ENCODE data around the gene ACAD9. TPM values are rescaled to one million over a fixed set of nuclear protein-coding genes. Genes with fewer than 3 reads are reported as not detected.

ACAD9 gene
- total RNA-seq, 1 donor from 2014 or later = 48.9 TPM

DNA sequence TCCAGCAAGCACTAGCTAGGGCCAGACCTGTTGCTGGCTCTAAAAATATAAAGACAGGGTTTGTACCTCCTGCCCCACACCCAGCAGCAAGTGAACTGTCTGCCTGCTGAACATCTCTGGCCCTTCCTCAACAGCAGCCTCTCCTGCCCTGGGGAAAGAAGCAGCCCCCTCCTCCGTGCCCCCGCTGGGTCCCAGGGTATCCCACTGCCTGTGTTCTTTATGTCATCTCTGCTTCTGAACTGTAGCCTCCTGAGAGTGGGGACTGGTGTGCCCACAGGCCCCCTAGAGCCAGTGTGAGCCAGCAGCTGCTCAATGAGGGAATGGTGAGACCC lies 54.5 kb downstream of the ACAD9 start:
- no peak for DNase-seq (ENCODE audit: low read depth)

- no peak for DNase-seq (ENCODE audit: low read depth)
These were observed 56.5 kb downstream of the ACAD9 start for GRCh38 chr3:128935922-128936321.

GRCh38 chr3:128936341-128936740 lies 56.9 kb downstream of the ACAD9 start:
- DNase-seq (ENCODE audit: low read depth) = no peak

- no peak for DNase-seq (ENCODE audit: low read depth)
These were observed 60.8 kb downstream of the ACAD9 start for GRCh38 chr3:128940252-128940651.

DNA sequence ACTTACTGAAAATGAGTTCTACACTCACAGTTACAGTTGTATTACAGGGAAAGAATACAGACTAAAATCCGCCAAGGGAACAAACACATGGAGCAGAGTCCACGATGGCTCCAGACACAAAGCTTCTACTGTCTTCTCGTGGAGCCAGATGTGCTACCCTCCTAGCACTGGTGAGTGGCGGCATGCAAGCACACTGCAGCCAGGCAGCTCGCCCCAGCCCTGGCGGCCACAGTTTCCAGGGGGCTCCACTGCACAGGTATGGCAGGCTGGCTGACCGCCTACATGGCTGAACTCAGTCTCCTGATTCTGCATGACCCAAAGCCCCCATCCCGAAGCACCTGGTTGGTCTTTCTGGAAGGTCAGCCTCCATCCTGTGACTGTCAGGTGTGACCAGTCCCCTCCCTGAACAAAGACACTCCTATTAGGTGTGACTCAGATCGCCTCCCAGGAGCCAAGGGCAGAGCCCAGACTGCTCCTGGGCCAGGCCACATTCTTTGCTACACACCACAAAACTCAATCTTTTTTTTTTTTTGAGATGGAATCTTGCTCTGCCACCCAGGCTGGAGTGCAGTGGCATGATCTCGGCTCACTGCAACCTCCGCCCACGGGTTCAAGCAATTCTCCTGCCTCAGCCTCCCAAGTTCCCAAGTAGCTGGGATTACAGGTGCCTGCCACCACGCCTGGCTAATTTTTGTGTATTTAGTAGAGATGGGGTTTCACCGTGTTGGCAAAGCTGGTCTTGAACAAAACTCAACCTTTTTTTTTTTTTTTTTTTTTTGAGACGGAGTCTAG lies 62.9 kb downstream of the ACAD9 start:
- DNase-seq (ENCODE audit: low read depth) = peak; percentile 42

DNA sequence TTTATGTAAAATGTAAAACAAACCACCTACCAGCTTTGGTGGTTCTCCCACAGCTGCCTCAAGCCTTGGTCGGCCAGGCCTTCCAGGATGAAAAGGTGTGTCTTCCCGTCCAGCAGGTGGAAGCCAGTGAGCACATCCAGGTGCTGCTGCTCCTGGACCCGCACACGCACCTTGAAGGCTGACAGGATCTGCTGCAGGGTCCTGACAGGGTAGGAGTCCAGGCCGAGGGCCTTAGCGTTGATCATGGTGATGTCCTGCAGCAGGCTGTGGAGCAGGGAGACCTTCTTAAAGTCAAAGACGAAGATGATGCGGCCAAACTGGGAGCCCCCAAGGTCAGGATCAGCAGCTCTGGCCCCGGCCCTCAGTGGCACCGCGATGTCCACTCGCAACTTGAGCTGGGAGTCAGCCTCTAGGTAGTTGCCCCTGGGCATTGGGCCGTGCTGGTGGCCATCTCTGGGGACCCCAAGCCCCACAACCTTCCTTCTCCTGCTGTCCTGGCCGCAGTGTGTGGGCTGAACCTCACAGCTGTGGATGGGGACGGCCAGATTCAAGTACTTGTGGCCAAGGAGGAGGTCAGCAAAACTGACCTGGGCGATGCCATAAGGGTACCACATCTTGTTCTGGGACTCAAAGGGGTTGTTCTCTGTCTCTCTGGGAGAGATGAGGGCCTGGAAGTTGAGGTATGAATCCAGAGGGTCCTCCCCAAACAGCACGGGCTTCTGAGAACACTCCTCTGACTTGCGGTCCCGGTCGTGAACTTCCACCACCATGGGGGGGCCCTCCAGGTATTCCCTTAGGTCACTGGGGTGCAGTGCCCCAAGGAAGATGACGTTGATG lies 65.8 kb downstream of the ACAD9 start:
- DNase-seq (ENCODE audit: low read depth) = no peak

DNA sequence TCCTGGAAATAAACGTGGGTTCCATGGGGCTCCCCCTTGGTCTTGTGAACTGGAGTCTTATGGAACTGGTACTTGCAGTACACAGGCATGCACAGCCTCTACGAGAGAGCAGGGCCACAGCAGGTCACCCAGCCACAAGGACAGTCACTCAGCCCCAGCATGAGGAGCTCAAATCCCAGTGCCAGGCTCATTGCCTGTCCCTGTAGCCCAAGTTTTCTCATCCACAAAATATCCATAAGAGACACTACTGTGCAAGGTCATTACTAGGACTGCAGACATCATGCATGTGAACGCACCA lies 66.4 kb downstream of the ACAD9 start:
- no peak for DNase-seq (ENCODE audit: low read depth)

DNA sequence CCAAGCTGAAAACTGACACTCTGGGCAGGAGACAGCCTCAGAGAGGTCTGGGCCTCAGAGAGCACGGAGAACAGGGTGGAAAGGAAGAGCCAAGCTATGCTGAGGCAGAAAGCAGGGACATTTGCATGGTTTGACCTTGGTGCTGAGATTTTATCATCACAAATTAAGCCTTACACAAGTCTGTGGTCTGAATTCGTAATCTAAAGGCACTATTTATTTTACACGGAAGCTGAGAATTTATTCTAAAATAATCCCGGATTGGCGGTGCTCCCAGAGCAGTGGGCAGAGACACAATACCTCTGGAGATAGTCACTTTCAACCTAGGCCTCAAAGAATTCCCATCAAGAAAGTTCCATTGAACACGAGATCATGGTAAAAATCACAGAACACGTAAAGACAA lies 67.0 kb downstream of the ACAD9 start:
- DNase-seq (ENCODE audit: low read depth) = no peak

DNA sequence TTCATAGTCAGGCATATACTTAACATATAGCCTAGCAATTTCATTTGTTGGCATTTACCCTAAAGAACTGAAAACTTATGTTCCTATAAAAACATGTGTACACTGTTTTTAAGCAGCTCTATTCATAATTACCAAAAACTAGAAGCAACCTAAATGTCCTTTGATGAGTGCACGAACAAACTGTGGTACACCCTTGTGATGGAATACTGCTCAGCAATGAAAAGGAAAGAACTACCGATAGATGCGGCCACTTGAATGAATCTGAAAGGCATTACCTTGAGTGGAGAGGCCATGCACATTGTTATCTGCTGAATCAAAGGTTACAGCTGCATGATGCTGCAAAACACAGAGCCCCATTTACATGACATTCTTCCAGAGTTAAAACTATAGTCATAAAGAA lies 69.7 kb downstream of the ACAD9 start:
- DNase-seq (ENCODE audit: low read depth) = no peak

DNA sequence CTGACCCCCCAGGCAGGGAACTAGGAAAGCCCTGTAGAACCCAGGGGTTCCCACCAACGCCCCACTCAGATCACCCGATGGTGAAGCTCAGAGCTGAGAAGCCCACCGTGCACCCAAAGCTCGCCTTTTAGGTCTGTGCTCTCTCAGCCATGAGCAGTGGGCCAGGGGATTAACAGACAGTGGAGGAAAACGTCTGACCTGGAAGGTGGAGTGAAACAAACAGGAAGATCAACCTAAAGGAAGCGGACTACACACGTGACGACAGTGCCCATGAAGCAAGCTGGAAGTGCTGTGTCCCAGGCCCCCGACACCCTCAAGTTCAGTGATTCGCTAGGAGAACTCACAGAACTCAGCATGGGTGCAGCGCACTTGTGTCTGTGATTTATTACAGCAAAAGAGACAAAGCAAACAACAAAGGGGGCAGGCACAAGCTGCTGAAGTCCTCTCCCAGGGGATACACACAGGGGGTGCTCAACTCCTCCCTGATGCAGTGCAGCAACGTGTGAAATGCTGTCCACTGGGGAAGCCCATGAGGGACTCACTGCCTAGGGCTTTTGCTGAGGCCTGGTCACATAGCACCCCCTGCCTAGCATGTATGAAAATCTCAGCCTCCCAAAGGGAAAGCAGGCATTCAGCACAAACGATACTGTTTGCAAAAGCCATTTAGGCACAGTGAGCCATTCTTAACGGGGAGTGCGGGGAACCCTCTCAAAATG lies 71.0 kb downstream of the ACAD9 start:
- peak; percentile 16 for DNase-seq (ENCODE audit: low read depth)

- DNase-seq (ENCODE audit: low read depth) = no peak
These were observed 77.0 kb downstream of the ACAD9 start for GRCh38 chr3:128956440-128956839.

Other genes with a start within 250 kb of the ACAD9 start
- 339 and 570 TPM in 2 replicates for gene RPN1, start 228.8 kb upstream of the ACAD9 start, total RNA-seq
- gene RAB7A, start 153.4 kb upstream of the ACAD9 start, total RNA-seq = 33.9 and 100.0 TPM in 2 replicates
- gene CFAP92, start 114.5 kb downstream of the ACAD9 start, total RNA-seq = 0.15 TPM in 1 of 2 replicates, not detected in the other
- gene EFCC1, start 121.7 kb downstream of the ACAD9 start, total RNA-seq = not detected in 2 replicates
- not detected in 2 replicates for gene GP9, start 181.2 kb downstream of the ACAD9 start, total RNA-seq
- 38.3 and 41.7 TPM in 2 replicates for gene RAB43, start 242.2 kb downstream of the ACAD9 start, total RNA-seq